SJSA1 (cell line): ENCODE results near the gene TICRR. TPM values are rescaled to one million over a fixed set of nuclear protein-coding genes. Genes with fewer than 3 reads are reported as not detected.

Experiments
- DNase-seq, 2 experiments: peaks; one replicate each; pipeline ENCODE4 v3.0.0-alpha.2; 2015 to 2020; ENCODE audit warnings: low spot score in 2 of 2, low read depth in 1 of 2
- H3K27ac ChIP-seq: fragments of 250-450 bp; sonication (Bioruptor Pico); 2 replicates; pipeline ENCODE4 v1.5.1; 2020; ENCODE audit warnings: mild to moderate bottlenecking, moderate library complexity
- H3K27me3 ChIP-seq: fragments of 250-450 bp; sonication (Bioruptor Pico); replicated peaks from 2 replicates; pipeline ENCODE4 v1.5.1; 2020; ENCODE audit warnings: mild to moderate bottlenecking, moderate library complexity
- H3K36me3 ChIP-seq: fragments of 250-450 bp; sonication (Bioruptor Pico); 2 replicates; pipeline ENCODE4 v1.5.1; 2020; ENCODE audit warnings: mild to moderate bottlenecking
- H3K4me1 ChIP-seq: fragments of 250-450 bp; sonication (Bioruptor Pico); replicated peaks from 2 replicates; pipeline ENCODE4 v1.6.1; 2021; ENCODE audit warnings: mild to moderate bottlenecking
- H3K4me3 ChIP-seq: fragments of 250-450 bp; sonication (Bioruptor Pico); 2 replicates; pipeline ENCODE4 v1.5.1; 2020; ENCODE audit warnings: mild to moderate bottlenecking
- H3K9me3 ChIP-seq: fragments of 250-450 bp; sonication (Bioruptor Pico); replicated peaks from 2 replicates; pipeline ENCODE4 v1.5.1; 2020; ENCODE audit warnings: mild to moderate bottlenecking
- total RNA-seq: library from RNA; depleted of rRNA; stranded (reverse); fragments of >200 nt; shearing (Covaris generic); gene quantifications from 2 replicates; pipeline ENCODE4 v1.2.3, GENCODE V29; 2014; rRNA removed

The TICRR gene
- total RNA-seq, 1 experiment from 2014 or later = 10.5 TPM

DNA sequence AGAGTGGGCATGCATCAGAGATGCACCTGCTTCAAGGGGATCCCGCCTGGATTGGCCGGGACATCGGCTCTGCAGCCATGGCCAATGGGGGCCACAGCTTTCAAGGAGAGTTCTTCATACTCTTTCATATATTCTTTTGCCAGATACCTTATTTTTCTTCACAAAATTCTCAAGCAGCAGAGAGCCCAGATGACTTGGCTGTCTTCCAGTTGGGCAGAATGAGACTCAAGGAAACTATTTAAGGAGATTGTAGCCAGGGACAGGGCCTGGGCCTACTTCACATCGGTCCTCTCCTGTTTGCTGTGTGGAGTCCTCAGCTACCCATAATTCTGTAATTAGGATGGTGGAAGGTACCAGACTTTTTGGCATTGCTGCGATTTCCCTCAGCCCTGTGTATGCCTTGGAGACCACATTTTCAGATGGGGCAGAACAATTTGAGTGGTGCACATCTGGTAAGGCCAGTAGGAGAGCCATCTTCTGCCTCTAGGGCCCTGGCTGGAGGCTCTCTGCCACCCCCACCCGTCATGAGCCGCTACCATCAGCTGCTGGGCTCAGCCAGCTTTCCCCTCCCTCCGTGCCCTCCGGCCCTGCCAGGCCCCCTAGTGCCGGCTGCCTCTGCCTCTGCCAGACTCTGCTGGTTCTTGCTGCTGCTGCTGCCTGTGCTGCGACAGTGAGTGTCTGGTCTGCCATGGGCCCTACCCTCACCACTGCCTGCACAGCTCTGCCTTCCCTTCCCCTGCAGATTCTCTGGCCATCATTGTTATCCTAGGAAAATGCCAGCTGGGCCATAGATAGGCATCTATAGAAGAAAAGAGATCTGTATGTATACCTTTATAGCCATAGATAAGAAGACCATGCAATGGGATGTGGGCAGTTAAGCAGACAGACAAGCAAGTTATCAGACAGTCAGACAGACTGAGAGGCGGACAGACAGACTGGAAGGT, 97.2 kb downstream of the TICRR start:
- Histone ChIP-seq H3K9me3 (no peaks in the 10 kb centered on the region), H3K27me3 (no peaks in the 10 kb centered on the region), H3K36me3 (no peaks in the 10 kb centered on the region), H3K4me3 (no peak overlapping the region), H3K4me1 (no peaks in the 10 kb centered on the region), H3K27ac (no peak overlapping the region)
- no peak for DNase-seq

DNA sequence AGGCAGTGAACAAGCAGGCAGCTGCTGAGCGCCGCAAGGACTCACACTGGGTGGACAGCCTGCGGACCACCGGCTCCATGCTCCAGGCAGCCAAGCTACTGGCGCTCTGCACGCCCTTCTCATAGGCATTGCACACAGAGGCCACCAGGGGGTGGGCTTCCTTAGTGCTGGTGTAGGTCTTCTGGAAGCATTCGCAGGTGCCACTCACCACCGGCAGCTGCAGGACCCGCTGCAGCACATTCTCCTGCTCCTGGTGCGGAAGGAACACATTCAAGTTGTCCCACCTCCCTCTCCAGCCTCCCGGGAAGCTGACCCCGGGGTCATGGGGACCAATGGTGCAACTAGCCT, 97.9 kb downstream of the TICRR start:
- Histone ChIP-seq H3K27me3 (no peaks in the 10 kb centered on the region), H3K27ac (no peak overlapping the region), H3K9me3 (no peaks in the 10 kb centered on the region), H3K36me3 (no peaks in the 10 kb centered on the region), H3K4me1 (no peaks in the 10 kb centered on the region), H3K4me3 (no peak overlapping the region)
- DNase-seq = no peak

DNA sequence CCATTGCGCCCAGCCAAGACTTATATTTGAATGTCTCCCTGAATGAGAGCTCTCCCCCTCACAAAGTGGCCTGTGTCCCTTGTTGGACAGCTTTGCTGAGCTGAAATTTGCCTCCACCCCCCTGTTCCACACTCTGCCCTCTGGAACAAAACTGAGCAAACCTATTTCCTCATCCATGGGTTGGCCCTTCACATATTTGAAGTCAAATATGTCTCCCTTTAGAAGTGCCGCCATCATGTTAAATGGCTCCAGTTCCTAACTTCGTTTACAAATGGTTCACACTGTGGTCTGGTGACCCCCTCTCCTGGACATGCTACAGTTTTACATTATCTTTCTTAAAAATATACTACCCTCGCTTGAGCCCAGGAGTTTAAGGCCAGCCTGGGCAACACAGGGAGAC, 99.3 kb downstream of the TICRR start:
- H3K27me3 ChIP-seq = no peaks in the 10 kb centered on the region
- no peaks in the 10 kb centered on the region for H3K36me3 ChIP-seq
- H3K4me3 ChIP-seq = no peak overlapping the region
- H3K9me3 ChIP-seq = no peaks in the 10 kb centered on the region
- no peak overlapping the region for H3K27ac ChIP-seq
- H3K4me1 ChIP-seq = no peaks in the 10 kb centered on the region
- peak in 1 of 2 experiments; percentile 19 for DNase-seq

DNA sequence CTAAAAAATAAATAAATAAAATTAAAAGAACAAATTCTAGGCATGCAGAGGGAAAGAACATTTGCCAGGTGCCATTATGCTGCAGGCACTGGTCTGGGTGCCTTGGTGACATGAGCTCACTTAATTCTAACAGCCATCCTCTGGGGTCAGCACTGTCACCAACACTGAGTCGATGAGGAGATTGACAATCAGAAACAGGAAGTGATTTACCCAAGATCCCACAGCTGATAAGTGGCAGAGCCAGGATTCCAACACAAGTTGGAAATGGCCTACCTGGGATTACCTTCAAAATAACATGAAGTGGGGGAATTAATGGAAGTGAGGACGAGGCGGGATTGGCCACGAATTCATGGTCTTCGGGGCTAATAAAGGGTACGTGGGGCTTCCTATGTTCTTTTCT, 100.3 kb downstream of the TICRR start:
- Histone ChIP-seq H3K27ac (no peak overlapping the region), H3K36me3 (no peaks in the 10 kb centered on the region), H3K4me3 (no peak overlapping the region), H3K27me3 (no peaks in the 10 kb centered on the region), H3K4me1 (no peaks in the 10 kb centered on the region), H3K9me3 (no peaks in the 10 kb centered on the region)
- no peak for DNase-seq

DNA sequence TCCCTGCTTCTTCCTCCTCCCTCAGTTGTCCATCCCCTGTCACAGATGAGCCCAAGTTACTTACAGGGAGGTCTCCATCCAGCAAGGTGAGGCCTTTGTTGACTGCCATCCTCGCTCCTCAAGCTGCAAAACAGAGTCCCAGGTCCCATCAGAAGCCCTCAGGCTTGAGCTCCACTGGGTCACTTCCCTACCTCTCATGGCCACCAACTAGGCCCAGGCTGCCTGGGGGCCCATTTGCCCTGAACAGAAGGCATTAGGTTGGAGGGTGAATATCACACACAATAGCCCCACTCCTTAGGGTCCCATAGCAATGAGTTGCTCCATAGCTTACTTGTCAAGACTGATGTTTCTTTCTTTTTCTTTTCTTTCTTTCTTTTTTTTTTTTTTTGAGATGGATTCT, 102.1 kb downstream of the TICRR start:
- Histone ChIP-seq H3K27me3 (no peaks in the 10 kb centered on the region), H3K27ac (no peak overlapping the region), H3K4me1 (no peaks in the 10 kb centered on the region), H3K4me3 (no peak overlapping the region), H3K36me3 (no peaks in the 10 kb centered on the region), H3K9me3 (no peaks in the 10 kb centered on the region)
- peak in 1 of 2 experiments; percentile 30 for DNase-seq

Other genes with a start within 250 kb of the TICRR start
- gene POLG, start 240.6 kb upstream of the TICRR start, total RNA-seq = 54.9 and 71.0 TPM in 2 replicates
- gene RHCG, start 78.9 kb upstream of the TICRR start, total RNA-seq = not detected in 2 replicates
- 13.8 and 14.3 TPM in 2 replicates for gene KIF7, start 80.0 kb downstream of the TICRR start, total RNA-seq
- gene PLIN1, start 103.9 kb downstream of the TICRR start, total RNA-seq = not detected in 2 replicates
- 4.8 and 15.0 TPM in 2 replicates for gene PEX11A, start 115.3 kb downstream of the TICRR start, total RNA-seq
- 0.05 TPM in 1 of 2 replicates, not detected in the other for gene WDR93, start 115.3 kb downstream of the TICRR start, total RNA-seq
- gene MESP1, start 175.8 kb downstream of the TICRR start, total RNA-seq = 0.26 TPM in 1 of 2 replicates, not detected in the other
- not detected in 2 replicates for gene MESP2, start 200.9 kb downstream of the TICRR start, total RNA-seq
- gene ANPEP, start 239.4 kb downstream of the TICRR start, total RNA-seq = 3.2 and 5.1 TPM in 2 replicates